ENCODE measurements around the gene WWC2. TPM values are rescaled to one million over a fixed set of nuclear protein-coding genes. Genes with fewer than 3 reads are reported as not detected.

The WWC2 gene
- polyA plus RNA-seq, 1 experiment: 32.0 TPM

- DNase-seq (ENCODE audit: low read depth): no peak
- peaks cover 6% of the 10 kb centered on the region for H3K36me3 ChIP-seq (ENCODE audit: control insufficient read depth, insufficient read depth, low read length)
- no peaks in the 10 kb centered on the region for H3K27me3 ChIP-seq (ENCODE audit: control insufficient read depth, insufficient read depth, low read length)
- ChIA-PET CTCF (interaction anchor here (1.8 to 9.8 kb wide), 3 partner anchors 9 to 315 kb away, joined by 12 to 183 read pairs (median 47); no protein-coding TSS in a partner anchor), POLR2A (no interaction called here)
- no peak overlapping the region for H3K4me3 ChIP-seq (ENCODE audit: low read depth, low read length)
- TF ChIP-seq CTCF (IDR thresholded peaks at IDR 0.05; ENCODE audit: insufficient read depth, low read depth, low read length): no peak
Observed at GRCh38 chr4:183252959-183253358, 153.9 kb downstream of the WWC2 start.

GRCh38 chr4:183253451-183253850 lies 154.4 kb downstream of the WWC2 start:
- peaks cover 6% of the 10 kb centered on the region for H3K36me3 ChIP-seq (ENCODE audit: control insufficient read depth, insufficient read depth, low read length)
- no peak for TF ChIP-seq CTCF (IDR thresholded peaks at IDR 0.05; ENCODE audit: insufficient read depth, low read depth, low read length)
- CTCF ChIA-PET: interaction anchor here (0.9 to 11.8 kb wide), 4 partner anchors 9 to 315 kb away, joined by 3 to 183 read pairs (median 79); partner anchors contain the start of gene WWC2
- POLR2A ChIA-PET: no interaction called here
- H3K4me3 ChIP-seq (ENCODE audit: low read depth, low read length): no peak overlapping the region
- H3K27me3 ChIP-seq (ENCODE audit: control insufficient read depth, insufficient read depth, low read length): no peaks in the 10 kb centered on the region
- no peak for DNase-seq (ENCODE audit: low read depth)

- no peak for TF ChIP-seq CTCF (IDR thresholded peaks at IDR 0.05; ENCODE audit: insufficient read depth, low read depth, low read length)
- no peak for DNase-seq (ENCODE audit: low read depth)
- Histone ChIP-seq H3K36me3 (ENCODE audit: control insufficient read depth, insufficient read depth, low read length) (peaks cover 6% of the 10 kb centered on the region), H3K4me3 (ENCODE audit: low read depth, low read length) (no peak overlapping the region), H3K27me3 (ENCODE audit: control insufficient read depth, insufficient read depth, low read length) (no peaks in the 10 kb centered on the region)
- ChIA-PET CTCF (interaction anchor here (0.8 to 11.8 kb wide), 6 partner anchors 8 to 316 kb away, joined by 3 to 183 read pairs (median 8); partner anchors contain the start of gene WWC2), POLR2A (interaction anchor here (0.5 kb wide), 1 partner anchor 230 kb away, joined by 9 read pairs; no protein-coding TSS in a partner anchor)
Observed at GRCh38 chr4:183254162-183254561, 155.1 kb downstream of the WWC2 start.

- no peak for TF ChIP-seq CTCF (IDR thresholded peaks at IDR 0.05; ENCODE audit: insufficient read depth, low read depth, low read length)
- DNase-seq (ENCODE audit: low read depth): no peak
- Histone ChIP-seq H3K36me3 (ENCODE audit: control insufficient read depth, insufficient read depth, low read length) (peaks cover 8% of the 10 kb centered on the region), H3K27me3 (ENCODE audit: control insufficient read depth, insufficient read depth, low read length) (no peaks in the 10 kb centered on the region), H3K4me3 (ENCODE audit: low read depth, low read length) (no peak overlapping the region)
- POLR2A ChIA-PET: no interaction called here
- CTCF ChIA-PET: interaction anchor here (1.1 to 11.8 kb wide), 11 partner anchors 10 to 317 kb away, joined by 3 to 183 read pairs (median 5); partner anchors contain the start of gene WWC2
Observed at GRCh38 chr4:183255487-183255886, 156.4 kb downstream of the WWC2 start.

- Histone ChIP-seq H3K36me3 (ENCODE audit: control insufficient read depth, insufficient read depth, low read length) (peaks cover 11% of the 10 kb centered on the region), H3K27me3 (ENCODE audit: control insufficient read depth, insufficient read depth, low read length) (no peaks in the 10 kb centered on the region), H3K4me3 (ENCODE audit: low read depth, low read length) (no peak overlapping the region)
- ChIA-PET CTCF (interaction anchor here (0.6 to 11.8 kb wide), 24 partner anchors 8 to 332 kb away, joined by 3 to 183 read pairs (median 4); partner anchors contain the start of gene WWC2), POLR2A (interaction anchor here (0.5 kb wide), 1 partner anchor 159 kb away, joined by 6 read pairs; no protein-coding TSS in a partner anchor)
- no peak for TF ChIP-seq CTCF (IDR thresholded peaks at IDR 0.05; ENCODE audit: insufficient read depth, low read depth, low read length)
- no peak for DNase-seq (ENCODE audit: low read depth)
Observed at GRCh38 chr4:183256343-183256742, 157.3 kb downstream of the WWC2 start.

Measured in BJ (cell line).